RWPE1 (cell line): ENCODE data around the gene ELOVL1.

ENCODE experiments used
- CTCF ChIA-PET: fragments of 350-600 bp; sonication (Branson Sonifier 250); formaldehyde crosslinking; extraction: SDS; loops from one replicate; lab custom pipeline; 2021; lab: Yijun Ruan, JAX
- POLR2A ChIA-PET: fragments of 400-600 bp; formaldehyde crosslinking; extraction: SDS; loops from one replicate; lab custom pipeline; 2020; ENCODE audit warnings: antibody characterized with exemption; ENCODE audit not compliant: low non-redundant PET; lab: Yijun Ruan, JAX
- DNase-seq: peaks from one replicate; pipeline ENCODE4 v3.0.0; 2012; ENCODE audit warnings: low spot score
- H3K27ac ChIP-seq: fragments of 450-650 bp; 2 replicates; pipeline ENCODE4 v1.5.1; 2017
- CTCF ChIP-seq: fragments of 450-650 bp; conservative IDR thresholded peaks from 2 replicates; pipeline ENCODE4 v1.5.1; 2017; ENCODE audit warnings: low read depth, mild to moderate bottlenecking

ELOVL1 gene

GRCh38 chr1:43359696-43360095 is 8.1 kb downstream of the ELOVL1 start:
- CTCF ChIA-PET = interaction anchor here (0.7 kb wide), 1 partner anchor 43 kb away, joined by 6 read pairs; no protein-coding TSS in a partner anchor
- no peak for DNase-seq
- POLR2A ChIA-PET = no interaction called here
- TF ChIP-seq CTCF = no peak
- peak overlapping the region; percentile 94 for H3K27ac ChIP-seq

GRCh38 chr1:43358746-43359693 is 8.8 kb downstream of the ELOVL1 start, which contains the start of gene CDC20:
Gene CDC20, plus strand, starts transcription at chr1:43358981. Its CDS starts 235 bp downstream, at chr1:43359216.
- peak within 1 kb of the TSS; percentile 94 for H3K27ac ChIP-seq
- TF ChIP-seq CTCF = no peak
- peak; percentile 95 for DNase-seq
- ChIA-PET POLR2A (interaction anchor here (1.6 kb wide), 1 partner anchor 9 kb away, joined by 7 read pairs; the partner anchor contains the start of gene ELOVL1), CTCF (interaction anchor here (0.6 to 2.0 kb wide), 3 partner anchors 29 to 132 kb away, joined by 3 to 9 read pairs (median 3); partner anchors contain the start of genes MED8 and SZT2)

- CTCF ChIA-PET = interaction anchor here (0.6 to 2.0 kb wide), 6 partner anchors 10 to 673 kb away, joined by 3 to 9 read pairs (median 4); partner anchors contain the start of genes ELOVL1, MED8 and SZT2
- peak; percentile 54 for TF ChIP-seq CTCF
- peak; percentile 48 for DNase-seq
- POLR2A ChIA-PET = interaction anchor here (0.6 to 1.6 kb wide), 4 partner anchors 10 to 152 kb away, joined by 3 to 7 read pairs (median 4); partner anchors contain the start of genes C1orf210 and ELOVL1
- H3K27ac ChIP-seq = peak overlapping the region; percentile 94
These were observed 9.6 kb downstream of the ELOVL1 start for GRCh38 chr1:43358121-43358745.

GRCh38 chr1:43357251-43357650 is 10.6 kb downstream of the ELOVL1 start:
- no peak for DNase-seq
- H3K27ac ChIP-seq = peak overlapping the region; percentile 94
- ChIA-PET POLR2A (no interaction called here), CTCF (interaction anchor here (2.0 kb wide), 1 partner anchor 130 kb away, joined by 9 read pairs; no protein-coding TSS in a partner anchor)
- TF ChIP-seq CTCF = no peak

GRCh38 chr1:43354936-43355335 is 12.9 kb downstream of the ELOVL1 start:
- TF ChIP-seq CTCF = no peak
- no peak for DNase-seq
- CTCF ChIA-PET = interaction anchor here (1.6 kb wide), 1 partner anchor 128 kb away, joined by 6 read pairs; no protein-coding TSS in a partner anchor
- POLR2A ChIA-PET = interaction anchor here (0.6 kb wide), 1 partner anchor 79 kb away, joined by 4 read pairs; no protein-coding TSS in a partner anchor
- no peak overlapping the region for H3K27ac ChIP-seq

- no peak for DNase-seq
- POLR2A ChIA-PET = no interaction called here
- no peak for TF ChIP-seq CTCF
- H3K27ac ChIP-seq = no peak overlapping the region
- CTCF ChIA-PET = interaction anchor here (0.6 to 1.6 kb wide), 2 partner anchors 22 to 127 kb away, joined by 5 to 6 read pairs; no protein-coding TSS in a partner anchor
These were observed 13.3 kb downstream of the ELOVL1 start for GRCh38 chr1:43354471-43354870.
